Measurements from ENCODE around the gene ELOA.

- TF ChIP-seq CTCF (conservative IDR thresholded peaks at IDR 0.05 in 1 of 2, IDR thresholded peaks at IDR 0.05 in 1 of 2; ENCODE audit: extremely low read depth in 1 of 2, insufficient read depth in 1 of 2, low read depth in 1 of 2, low read length in 2 of 2) (no peak), EZH2 (IDR thresholded peaks at IDR 0.05; ENCODE audit: borderline replicate concordance, low read length) (no peak)
These were observed 10.7 kb upstream of the ELOA start for GRCh38 chr1:23732363-23733224.

All from mammary epithelial cell (primary cell).